DLD1 (cell line): Measurements from ENCODE around the gene SHPK.

Experiments
- in situ Hi-C: cut with HindIII; loops from 2 replicates; pipeline ENCODE4 v1.10.0; 2017; ENCODE audit warnings: low sequenced_read_pairs

Gene SHPK, protein sequence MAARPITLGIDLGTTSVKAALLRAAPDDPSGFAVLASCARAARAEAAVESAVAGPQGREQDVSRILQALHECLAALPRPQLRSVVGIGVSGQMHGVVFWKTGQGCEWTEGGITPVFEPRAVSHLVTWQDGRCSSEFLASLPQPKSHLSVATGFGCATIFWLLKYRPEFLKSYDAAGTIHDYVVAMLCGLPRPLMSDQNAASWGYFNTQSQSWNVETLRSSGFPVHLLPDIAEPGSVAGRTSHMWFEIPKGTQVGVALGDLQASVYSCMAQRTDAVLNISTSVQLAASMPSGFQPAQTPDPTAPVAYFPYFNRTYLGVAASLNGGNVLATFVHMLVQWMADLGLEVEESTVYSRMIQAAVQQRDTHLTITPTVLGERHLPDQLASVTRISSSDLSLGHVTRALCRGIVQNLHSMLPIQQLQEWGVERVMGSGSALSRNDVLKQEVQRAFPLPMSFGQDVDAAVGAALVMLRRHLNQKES

DNA sequence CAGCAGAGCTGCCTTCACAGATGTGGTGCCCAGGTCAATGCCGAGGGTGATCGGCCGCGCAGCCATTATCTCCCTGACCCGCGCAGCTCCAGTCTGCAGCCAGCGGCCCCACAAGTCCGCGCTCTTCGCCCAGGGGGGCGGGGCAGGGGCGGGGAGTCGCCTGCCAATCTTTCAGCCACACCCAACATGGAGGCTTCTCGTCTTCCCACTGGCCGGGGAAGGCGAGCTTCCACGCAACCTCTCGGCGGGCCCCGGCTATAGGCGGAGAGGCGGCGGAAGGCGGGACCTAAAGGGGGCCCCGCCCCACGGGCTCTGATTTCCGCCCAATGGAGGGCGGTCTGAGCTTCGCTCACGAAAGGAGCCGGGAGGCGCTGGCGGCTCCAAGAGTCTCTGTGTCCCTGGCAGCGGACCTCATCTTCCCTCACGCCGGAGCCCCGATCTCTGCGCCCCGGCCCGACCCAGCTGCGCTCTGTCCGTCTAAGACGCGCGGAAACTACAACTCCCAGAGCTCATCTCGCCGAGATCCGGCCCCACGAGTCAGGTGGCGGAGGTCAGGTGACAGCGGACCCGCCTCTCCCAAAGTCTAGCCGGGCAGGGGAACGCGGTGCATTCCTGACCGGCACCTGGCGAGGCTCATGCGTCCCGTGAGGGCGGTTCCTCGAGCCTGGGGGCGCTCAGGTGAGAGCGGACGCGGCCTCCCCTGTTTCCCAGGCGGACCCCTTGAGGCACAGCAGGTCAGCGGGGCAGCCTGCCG lies at the start of gene SHPK, which contains the start of gene CTNS:
TSS of gene SHPK (minus strand) at position 97 of the 754 bp plus-strand sequence. CDS start at position 66, 31 bp downstream.
TSS of gene CTNS (plus strand) at position 607 of the 754 bp plus-strand sequence. CDS start 3,447 bp downstream, outside the sequence.
- in situ Hi-C loops, result no loop called here

- in situ Hi-C loops, result no loop called here
Measured at GRCh38 chr17:3685174-3685573, 49.1 kb upstream of the SHPK start.

- in situ Hi-C loops, result no loop called here
Measured at GRCh38 chr17:3683054-3683511, 47.0 kb upstream of the SHPK start.

DNA sequence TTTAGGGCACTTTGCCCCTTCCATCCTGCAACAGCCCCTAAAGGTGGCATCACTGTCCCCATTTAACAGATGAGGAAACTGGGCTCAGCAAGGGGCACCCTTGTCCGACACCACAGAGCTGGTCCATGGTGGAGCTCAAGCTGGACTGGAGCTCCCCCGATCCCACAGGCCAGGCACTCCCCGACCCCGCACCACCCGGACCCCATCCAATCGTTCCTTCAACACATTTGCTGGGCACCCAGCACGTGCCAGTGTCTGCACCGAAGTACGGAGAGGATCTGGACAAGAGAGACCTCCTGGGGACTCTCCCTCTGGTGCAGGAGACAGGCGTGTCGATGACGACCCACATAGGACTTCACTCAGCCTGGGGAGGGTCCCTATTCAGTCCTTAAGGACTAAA lies 46.0 kb upstream of the SHPK start:
- in situ Hi-C loops, result no loop called here

DNA sequence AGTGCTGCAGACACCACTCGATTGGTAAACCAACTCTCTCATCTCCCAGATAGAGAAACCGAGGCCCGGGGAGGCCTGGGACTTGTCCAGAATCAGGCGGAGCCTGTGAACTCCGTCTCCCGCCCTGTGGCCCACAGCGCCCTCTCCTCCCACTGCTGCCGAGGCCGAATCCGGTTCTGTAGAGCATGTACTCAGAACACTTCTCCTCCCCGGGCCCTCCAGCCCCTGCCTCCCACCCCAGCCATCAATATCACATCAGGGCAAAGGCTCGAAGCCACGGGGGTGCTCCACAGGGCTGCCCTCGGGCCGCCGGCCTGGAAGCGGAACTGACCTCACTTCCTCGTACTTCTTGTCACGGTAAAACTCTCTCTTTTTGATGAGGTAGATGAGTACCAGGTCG lies 45.5 kb upstream of the SHPK start:
- in situ Hi-C loops, result no loop called here

- in situ Hi-C loops, result no loop called here
Measured at GRCh38 chr17:3681057-3681456, 45.0 kb upstream of the SHPK start.

DNA sequence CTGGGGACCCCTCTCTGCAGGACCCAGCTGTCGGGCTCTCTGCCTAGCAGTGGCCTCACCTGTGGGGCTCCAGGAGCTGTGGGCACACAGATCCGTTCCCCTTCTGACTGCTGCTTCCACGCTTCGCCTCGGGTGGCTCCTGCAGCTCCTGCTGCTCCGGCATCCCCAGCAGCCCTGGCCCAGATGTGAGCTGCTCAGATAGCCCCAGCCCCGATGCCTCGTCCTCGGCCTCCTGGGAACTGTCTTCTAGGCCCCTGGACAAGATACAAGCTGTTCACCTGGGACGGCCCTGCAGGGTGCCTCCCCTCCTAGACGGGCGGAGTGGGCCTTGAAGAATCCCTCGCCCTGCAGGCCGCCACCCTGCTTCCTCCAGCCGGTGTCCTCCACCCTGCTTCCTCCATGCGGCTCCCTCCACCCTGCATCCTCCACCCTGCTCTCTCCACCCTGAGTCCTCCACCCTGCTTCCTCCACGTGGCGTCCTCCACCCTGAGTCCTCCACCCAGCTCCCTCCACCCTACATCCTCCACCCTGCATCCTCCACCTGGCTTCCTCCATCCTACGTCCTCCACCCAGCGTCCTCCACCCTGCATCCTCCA lies 43.6 kb upstream of the SHPK start:
- in situ Hi-C loops, result no loop called here

- in situ Hi-C loops, result no loop called here
Measured at GRCh38 chr17:3678821-3679530, 42.9 kb upstream of the SHPK start.

- in situ Hi-C loops, result no loop called here
Measured at GRCh38 chr17:3678095-3678820, 42.2 kb upstream of the SHPK start.

- in situ Hi-C loops, result no loop called here
Measured at GRCh38 chr17:3675886-3676285, 39.8 kb upstream of the SHPK start.

- in situ Hi-C loops, result no loop called here
Measured at GRCh38 chr17:3672571-3672970, 36.5 kb upstream of the SHPK start.

GRCh38 chr17:3669548-3669947 lies 33.5 kb upstream of the SHPK start:
- in situ Hi-C loops, result no loop called here

DNA sequence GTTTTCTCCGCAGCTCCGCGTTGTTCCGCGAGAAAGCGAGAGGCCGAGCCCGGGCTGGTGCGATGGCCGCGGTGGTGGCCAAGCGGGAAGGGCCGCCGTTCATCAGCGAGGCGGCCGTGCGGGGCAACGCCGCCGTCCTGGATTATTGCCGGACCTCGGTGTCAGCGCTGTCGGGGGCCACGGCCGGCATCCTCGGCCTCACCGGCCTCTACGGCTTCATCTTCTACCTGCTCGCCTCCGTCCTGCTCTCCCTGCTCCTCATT lies 33.0 kb upstream of the SHPK start:
- in situ Hi-C loops, result no loop called here

GRCh38 chr17:3668279-3669084 lies 32.4 kb upstream of the SHPK start, which contains the start of the genes EMC6 and TAX1BP3:
TSS of gene EMC6 (plus strand) at chr17:3668812. CDS start at chr17:3669147, 335 bp downstream.
TSS of gene TAX1BP3 (minus strand) at chr17:3668578. CDS start at chr17:3668526, 52 bp downstream.
- in situ Hi-C loops, result no loop called here

DNA sequence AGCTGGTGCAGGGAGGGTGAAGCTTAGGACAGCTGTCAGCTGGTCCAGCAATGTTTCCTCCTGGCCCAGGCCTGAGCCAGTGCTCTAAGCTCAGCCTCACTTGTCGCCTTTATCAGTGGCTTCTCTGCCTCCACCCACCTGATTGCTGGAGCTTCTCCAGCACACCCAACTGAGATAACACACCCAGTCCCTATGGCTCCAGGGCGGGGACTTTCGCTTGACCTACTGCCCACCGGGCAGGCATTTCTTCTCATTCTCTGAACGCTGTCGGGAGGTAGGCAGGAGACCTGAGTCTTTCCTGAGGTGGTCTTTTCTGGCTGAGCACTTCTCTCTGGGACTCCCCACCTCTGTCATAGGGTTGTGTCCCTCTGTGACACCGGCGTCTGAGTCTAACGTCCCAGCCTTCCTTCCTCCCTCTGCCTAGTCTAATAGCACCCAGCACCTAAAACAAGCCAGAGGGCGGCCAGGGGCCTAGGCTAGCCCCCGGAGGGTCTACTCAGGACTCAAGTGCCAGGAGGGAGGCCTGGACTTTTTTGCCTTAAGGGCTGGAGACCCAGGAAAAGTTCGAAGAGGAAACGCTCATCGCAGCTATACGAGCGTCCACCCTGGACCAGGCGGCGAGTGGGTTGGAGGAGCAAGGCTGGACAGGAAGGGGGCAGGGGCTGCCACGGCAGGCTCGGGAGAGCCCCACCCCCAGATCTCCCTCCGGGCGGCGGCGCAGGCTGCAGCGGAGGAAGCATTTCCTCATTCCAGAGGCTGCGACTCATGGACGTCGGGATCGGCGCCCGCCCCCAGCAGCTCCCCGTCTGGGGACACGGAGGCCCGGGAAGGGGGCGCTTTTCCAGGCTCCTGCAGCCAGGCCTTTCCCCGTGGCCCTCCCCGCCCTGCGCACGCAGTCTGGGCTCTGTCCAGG lies 31.6 kb upstream of the SHPK start:
- in situ Hi-C loops, result no loop called here

GRCh38 chr17:3666516-3666915 lies 30.5 kb upstream of the SHPK start:
- in situ Hi-C loops, result no loop called here

- in situ Hi-C loops, result no loop called here
Measured at GRCh38 chr17:3665834-3666233, 29.8 kb upstream of the SHPK start.
